ENCODE results near the gene ADAMTS8.

Gene ADAMTS8, protein sequence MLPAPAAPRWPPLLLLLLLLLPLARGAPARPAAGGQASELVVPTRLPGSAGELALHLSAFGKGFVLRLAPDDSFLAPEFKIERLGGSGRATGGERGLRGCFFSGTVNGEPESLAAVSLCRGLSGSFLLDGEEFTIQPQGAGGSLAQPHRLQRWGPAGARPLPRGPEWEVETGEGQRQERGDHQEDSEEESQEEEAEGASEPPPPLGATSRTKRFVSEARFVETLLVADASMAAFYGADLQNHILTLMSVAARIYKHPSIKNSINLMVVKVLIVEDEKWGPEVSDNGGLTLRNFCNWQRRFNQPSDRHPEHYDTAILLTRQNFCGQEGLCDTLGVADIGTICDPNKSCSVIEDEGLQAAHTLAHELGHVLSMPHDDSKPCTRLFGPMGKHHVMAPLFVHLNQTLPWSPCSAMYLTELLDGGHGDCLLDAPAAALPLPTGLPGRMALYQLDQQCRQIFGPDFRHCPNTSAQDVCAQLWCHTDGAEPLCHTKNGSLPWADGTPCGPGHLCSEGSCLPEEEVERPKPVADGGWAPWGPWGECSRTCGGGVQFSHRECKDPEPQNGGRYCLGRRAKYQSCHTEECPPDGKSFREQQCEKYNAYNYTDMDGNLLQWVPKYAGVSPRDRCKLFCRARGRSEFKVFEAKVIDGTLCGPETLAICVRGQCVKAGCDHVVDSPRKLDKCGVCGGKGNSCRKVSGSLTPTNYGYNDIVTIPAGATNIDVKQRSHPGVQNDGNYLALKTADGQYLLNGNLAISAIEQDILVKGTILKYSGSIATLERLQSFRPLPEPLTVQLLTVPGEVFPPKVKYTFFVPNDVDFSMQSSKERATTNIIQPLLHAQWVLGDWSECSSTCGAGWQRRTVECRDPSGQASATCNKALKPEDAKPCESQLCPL

DNA sequence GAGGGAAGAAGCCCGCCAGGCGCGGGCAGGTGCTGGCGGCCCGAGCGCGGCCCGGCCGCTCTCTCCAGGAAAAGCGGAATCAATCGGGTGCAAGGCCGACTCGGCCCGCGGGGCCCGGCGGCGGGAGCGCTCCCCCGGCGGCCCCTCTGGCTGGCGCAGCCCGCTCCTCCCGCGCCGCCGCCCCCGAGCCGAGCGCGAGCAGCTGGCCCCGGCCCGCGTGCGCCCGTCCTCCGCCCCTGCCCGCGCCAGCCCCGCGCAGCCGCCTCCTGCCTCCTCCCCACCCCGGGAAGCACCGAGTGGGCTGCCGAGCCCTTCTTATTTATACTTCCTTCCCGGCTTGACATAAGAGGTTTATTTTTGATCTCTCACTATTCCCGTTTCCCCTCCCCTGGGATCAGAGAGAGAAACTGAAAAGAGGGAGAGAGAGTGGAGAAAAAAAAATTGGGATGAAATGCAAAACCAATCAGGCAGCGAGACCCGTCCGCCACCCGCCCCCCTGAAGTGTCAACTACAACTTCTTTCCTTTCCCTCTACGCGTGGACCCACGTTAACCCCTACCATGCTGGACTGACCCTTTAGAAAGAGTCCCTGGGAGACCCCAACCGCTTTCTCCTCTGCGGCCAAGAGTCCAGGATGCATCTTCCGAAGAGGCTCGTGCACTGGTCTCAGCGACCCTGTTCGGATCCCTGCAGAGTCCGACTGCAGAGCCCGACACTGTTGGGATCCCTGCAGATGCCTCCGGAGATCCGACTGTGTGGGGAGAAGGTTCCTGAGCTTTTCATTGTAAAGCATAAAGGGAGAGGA is at the start of gene ADAMTS8:
Gene ADAMTS8, minus strand, starts transcription at position 294 of the 804 bp plus-strand sequence. CDS start 323 bp downstream, outside the sequence.
- DNase-seq (ENCODE audit: low read depth in 2 of 2) = no peak

DNA sequence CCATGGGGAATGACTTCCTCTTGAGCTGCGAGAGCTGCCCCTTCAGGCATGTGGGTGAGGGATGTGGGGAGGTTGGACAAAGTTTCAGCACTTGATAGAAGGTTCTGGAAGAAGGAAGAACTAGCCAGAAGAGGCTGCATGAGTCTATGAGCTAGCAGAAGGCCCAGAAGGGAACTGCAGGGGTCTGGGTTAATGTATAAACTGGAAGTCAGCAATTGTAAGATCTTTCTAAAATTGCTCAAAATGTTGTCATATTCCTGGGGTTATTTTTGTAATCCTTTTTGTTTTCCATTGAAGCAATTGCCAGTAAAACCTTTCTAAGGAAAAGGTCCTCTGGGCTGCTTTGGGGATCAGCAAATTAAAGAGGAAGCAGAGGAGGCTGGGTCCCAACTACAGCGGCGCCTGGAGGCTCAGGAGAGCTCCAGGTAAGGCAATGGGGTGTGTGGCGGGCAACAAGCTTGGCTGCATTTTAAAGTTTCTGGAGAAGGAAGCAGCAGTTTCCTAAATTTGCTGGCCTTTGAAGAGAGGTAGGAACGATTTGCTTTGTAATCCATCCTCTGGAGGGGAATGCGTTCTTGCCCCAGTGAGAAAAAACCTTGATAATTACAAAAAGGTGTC is 49.3 kb upstream of the ADAMTS8 start:
- DNase-seq (ENCODE audit: low read depth in 2 of 2) = no peak

DNA sequence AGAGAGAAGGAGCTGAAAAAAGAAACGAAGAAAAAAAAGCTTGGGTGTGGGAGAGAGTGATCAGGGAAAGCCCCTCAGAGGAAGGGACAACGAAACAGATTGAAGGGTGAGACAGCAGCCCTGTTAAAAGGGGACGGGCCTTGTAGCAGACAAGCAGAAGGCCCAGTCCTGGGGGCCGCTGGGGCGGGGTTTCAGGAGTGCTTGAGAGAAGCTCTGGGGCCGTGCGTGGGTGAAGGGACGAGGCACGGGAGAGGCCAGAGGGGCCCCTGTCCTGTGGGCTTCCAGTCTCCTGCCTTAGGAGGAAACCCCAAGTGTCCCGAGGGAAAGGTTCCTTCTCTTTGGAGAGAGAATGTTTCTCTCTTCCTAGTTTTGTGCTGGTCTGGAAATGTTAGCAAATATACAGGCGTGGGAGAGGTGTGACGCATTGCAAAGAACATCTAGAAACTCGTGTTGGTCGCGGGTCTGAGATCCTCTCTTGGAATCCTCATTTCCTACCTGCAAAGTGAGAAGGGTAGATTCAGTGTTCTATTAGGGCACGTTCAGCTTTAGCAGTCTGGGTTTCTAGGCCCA is 48.6 kb upstream of the ADAMTS8 start:
- DNase-seq (ENCODE audit: low read depth in 2 of 2) = no peak

DNA sequence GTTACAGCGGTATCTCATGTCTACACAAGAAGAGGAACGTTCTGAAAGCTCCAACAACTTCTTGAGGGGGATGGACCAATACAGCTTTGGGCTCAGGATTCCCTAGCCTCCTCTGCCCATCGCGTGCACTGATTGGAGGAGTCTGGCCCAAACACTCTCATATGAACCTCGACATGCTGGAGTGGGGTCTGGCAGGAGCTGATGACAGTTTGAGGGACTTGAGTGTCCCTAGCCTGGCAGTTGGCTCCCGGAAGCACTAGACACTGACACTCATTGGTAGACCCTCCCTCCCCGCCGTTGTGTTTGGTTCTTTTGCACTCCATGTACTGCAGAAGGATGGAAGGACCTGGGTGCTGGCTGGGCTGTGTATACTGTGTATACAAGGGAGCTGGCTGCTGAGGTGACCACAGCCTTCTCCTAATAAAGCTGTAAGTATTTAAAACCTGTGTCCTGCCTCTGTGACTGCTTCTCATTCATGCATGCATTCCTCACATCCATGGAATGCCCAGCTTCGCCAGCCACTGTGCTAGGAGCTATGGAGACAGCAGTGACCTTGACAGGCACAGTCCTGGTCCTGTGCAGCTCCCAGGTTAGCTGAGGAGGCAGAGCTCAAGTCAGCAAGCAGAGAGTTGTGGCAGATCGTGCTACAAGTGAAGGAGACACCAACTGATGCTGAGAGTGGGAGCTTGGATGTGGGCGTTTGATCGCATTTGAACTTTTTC is 48.0 kb upstream of the ADAMTS8 start:
- no peak for DNase-seq (ENCODE audit: low read depth in 2 of 2)

DNA sequence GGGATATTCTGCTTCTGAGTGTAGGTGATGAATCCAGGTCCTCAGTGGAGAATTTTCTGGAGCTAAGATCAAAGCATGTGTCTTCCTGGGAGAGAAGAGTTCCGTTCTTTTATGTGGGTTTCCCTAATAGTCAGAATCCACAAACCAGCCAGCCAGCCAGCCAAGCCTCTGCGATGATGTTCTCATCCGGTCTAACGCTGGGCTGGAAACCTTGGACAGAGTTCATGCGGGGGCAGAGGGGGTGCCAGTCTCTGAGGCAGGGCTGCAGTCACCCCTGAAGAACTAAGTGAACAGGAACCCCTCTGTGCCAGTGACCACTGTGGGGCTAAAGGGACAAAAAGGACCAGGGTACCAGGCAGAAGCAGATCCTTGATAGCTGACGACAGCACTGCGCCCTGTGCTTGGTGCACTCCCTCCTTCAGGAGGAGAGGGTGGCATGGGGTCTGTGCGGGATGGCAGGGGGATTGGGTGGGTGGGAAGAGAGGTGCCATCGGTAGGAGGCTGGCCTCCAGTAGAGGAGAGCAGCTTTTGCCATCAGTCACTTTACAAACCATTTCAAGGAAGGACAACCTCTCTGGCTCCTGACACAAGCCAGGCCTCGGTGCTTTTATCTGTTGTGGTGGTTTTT is 47.1 kb upstream of the ADAMTS8 start:
- DNase-seq (ENCODE audit: low read depth in 2 of 2) = no peak

DNA sequence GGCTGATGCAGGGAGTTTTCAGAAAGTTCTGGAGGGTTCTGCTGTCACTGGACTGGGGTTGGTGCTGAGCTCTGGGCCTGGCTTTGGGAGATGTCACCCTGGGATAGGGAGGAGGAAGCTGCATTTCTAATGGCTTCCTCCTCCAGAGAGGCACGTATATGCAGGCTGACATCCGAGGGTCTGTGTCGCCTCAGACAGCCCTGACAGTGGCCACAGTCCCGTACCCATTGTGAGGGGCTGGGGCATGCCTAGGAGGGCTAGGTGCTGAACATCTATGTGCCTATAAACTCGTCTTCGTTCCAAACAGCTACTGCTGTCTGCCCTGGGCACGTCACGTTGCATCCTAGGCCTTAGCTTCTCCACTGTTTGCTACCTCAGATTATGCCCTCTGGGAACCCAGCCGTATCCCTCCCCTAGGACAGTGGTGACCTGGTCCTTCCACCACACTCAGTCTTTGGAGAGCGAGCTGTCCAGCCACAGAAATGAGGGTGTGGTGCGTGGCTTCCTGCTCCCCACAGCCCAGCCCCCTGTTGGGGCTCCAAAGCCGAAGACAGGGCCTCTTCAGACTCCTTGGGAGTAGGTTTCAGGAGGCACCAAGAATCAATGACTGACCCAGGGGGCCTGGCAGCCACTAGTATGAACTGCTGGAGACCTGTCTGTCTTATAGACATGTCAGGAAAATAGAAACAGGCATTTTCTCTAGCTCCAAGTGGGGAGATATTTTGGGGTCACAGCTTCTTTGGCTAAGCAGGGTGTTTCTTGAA is 46.4 kb upstream of the ADAMTS8 start:
- no peak for DNase-seq (ENCODE audit: low read depth in 2 of 2)

DNA sequence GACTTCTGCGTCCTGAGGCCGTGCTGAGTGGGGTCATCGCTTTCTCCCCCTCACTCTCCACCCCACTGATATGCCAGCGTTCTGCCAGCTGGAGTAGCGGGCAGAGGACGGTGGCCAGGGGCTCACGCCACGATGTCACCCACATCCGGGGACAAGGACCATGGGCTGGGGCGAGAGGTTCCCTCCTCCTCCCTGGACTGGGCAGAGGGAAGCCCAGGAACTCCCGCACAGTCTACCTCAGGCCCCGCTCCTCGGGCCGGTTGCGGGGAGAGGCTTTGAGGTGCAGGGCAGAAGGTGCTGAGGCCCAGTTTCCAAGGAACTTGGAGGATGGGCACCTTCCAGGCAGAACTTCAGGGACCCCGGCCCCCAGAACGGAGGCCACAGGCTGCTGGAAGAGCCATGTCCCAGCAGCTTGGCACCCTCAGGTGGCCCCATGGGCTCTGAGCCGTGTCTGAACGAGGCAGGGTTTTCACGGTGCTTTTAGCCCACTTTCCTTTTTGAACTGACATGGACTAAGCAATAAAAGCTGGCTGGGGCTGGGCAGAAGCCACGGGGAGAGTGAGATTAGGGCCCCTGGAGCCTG is 45.5 kb upstream of the ADAMTS8 start:
- no peak for DNase-seq (ENCODE audit: low read depth in 2 of 2)

DNA sequence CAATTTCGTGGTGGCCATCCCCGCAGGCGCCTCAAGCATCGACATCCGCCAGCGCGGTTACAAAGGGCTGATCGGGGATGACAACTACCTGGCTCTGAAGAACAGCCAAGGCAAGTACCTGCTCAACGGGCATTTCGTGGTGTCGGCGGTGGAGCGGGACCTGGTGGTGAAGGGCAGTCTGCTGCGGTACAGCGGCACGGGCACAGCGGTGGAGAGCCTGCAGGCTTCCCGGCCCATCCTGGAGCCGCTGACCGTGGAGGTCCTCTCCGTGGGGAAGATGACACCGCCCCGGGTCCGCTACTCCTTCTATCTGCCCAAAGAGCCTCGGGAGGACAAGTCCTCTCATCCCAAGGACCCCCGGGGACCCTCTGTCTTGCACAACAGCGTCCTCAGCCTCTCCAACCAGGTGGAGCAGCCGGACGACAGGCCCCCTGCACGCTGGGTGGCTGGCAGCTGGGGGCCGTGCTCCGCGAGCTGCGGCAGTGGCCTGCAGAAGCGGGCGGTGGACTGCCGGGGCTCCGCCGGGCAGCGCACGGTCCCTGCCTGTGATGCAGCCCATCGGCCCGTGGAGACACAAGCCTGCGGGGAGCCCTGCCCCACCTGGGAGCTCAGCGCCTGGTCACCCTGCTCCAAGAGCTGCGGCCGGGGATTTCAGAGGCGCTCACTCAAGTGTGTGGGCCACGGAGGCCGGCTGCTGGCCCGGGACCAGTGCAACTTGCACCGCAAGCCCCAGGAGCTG is 44.8 kb upstream of the ADAMTS8 start:
- no peak for DNase-seq (ENCODE audit: low read depth in 2 of 2)

DNA sequence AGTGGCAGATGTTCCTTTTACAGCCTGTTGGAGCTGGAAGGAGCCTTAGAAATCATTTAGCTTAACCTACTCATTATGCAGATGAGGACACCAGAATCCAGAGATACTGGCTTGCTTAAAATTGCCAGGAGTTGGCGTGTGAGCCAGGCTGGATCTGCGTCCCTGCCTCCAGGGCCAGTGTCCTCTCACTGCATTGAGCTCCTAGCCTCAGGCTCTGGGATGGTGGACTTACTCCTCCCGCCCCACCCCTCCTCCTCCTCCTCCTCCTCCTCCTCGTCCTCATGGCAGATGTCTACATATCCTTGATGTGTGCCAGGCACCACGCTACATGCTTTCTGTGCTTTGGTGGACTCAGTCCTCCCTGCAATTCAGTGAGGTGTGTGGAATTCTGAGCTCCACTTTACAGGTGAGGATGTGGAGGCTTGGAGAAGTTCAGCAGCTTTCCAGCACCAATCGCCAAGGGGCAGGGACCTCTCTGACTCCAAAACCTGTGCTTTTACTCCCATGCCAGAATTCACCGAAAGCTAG is 44.1 kb upstream of the ADAMTS8 start:
- no peak for DNase-seq (ENCODE audit: low read depth in 2 of 2)

DNA sequence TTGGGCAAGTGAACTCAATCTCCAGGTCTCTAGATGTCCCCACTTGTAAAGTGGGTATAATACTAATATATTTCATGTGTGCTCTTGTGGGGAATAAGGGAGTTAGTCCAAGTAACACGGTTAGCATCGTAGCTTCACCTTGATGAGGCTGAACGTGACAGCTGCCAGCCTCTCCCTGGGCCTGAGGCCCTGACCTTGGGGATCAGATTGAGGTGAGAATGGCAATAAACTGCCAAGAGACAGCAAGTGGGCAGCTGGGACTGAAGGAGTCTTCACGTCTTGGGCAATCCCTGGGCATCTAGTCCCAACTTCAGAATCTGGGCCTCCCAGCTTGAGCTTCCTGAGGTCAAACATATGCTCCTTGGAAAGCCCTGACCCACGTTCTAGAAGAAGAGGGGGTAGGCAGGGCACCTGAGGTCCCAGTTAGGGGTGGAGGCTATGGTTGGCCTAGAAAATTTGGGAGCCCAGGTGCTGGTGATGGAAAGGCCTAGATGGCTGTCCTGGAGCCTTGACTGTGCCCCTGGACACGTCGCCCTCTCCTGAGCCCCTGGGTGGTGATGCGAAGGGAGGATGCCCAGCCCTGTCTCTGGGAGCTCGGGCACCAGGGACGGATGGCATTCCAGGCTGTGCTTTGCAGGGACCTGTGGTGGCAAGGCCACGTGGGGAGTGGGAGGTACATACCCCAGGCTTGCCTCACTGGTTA is 43.5 kb upstream of the ADAMTS8 start:
- no peak for DNase-seq (ENCODE audit: low read depth in 2 of 2)

DNA sequence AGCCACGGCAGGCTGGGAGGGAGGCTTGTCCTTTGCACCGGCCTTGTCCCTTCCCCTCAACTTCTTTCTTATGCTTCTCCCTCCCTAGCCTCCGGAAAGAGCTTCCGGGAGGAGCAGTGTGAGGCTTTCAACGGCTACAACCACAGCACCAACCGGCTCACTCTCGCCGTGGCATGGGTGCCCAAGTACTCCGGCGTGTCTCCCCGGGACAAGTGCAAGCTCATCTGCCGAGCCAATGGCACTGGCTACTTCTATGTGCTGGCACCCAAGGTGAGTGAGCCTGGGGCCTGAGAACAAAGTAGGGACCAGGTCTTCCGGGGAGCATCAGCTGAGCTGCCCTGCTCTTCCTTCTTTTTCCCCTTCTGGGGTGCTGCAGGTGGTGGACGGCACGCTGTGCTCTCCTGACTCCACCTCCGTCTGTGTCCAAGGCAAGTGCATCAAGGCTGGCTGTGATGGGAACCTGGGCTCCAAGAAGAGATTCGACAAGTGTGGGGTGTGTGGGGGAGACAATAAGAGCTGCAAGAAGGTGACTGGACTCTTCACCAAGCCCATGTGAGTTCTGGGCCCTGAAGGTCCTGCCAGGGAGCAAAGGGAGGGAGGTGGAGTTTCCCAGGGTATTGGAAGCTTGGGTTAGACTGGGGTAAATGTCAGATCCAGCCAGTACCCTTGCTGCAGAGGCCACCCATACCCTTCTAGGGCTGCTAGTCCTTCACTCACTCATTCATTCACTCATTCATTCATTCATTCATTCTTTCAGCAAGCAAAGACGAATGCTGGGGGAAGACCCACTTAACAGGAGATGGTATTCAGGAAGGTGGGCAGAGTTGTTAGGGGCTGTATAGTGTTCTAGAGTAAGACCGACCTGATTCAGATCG is 42.7 kb upstream of the ADAMTS8 start:
- DNase-seq (ENCODE audit: low read depth in 2 of 2) = no peak

DNA sequence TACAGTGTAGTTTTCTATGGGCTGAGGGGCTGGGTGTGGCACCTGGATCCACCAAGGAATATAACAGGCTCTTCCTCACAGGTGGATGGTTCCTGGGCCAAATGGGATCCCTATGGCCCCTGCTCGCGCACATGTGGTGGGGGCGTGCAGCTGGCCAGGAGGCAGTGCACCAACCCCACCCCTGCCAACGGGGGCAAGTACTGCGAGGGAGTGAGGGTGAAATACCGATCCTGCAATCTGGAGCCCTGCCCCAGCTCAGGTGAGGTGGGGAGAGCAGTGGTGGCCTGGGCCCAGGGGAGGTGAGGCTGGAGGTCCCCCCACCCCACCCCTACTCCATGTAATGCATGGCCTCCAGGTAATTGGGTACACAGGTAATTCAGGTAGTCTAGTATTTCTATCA is 40.8 kb upstream of the ADAMTS8 start:
- DNase-seq (ENCODE audit: low read depth in 2 of 2) = no peak

DNA sequence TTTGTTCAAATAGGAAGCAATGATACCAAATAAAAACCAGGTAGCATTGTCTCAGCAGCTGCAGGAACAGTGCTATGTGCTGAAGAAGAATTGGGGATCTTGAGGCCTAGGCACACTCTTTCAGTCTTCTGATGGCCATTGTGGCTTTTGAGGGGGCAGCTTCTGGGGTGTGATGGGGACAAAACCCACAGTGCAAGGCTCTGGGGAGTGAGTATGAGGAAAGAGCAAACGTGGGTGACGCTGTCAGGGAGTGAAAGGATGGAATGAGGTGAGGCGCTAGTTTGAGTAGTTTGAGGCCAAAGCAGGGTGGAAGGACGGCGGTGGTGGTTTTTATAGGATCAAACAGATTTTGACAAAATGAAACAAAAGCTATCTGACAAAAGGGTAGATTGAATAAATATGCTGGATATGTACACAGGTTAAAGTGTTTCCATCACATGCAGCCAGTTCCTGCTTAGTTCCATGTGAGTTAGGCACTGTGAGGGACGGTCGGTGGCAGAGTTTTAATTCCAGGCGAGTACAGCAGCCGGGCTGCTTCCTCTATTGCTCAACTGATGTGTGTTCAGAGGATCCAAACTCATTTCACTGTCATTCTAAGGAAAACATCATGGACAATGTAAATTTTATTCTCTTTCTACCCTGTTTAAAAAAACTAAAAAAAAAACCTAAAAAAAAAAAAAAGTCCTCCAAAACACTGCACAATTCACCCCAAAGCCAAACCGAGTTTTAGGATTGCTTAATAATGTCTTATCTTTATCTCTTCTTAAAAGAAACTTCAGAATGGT is 38.9 kb upstream of the ADAMTS8 start:
- no peak for DNase-seq (ENCODE audit: low read depth in 2 of 2)

DNA sequence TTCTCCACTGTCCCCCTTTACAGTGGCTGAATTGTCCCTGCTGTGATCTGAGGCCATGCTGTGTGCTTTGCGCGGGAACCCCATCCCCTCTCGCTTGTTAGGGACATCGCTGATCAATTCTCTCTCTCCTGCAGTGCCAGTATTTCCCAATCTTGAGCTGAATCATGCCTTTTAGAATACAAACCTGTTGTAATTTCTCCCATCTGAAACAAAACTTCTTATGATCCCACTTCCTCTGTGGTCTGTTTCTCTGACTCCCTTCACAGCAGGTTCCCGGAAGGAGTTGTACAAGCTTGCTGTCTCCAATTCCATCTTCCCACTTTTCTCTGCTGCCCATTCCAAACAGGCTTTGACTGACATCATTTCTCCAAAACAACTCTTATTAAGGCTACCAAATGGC is 36.9 kb upstream of the ADAMTS8 start:
- no peak for DNase-seq (ENCODE audit: low read depth in 2 of 2)

DNA sequence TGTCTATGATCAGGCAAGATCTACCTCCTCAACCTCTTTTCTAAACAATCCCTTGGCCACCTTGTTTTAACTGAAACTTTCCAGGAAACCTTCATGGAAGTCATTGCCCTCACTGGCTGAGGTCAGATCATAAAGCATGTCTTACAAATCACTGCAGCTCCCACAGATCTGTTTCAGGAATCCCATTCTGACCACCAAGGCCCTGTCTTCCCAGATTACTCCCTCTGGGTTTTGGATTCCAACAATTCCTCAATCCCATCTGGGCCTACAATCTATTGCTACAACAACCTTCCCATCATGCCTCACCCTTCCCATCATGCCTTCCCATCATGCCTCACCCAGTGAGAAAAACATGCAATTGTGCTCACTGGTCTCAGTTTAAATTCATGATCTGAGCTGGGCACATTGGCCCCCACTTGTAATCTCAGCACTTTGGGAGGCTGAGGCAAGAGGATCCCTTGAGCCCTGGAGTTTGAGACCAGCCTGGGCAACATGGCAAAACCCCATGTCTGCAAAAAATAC is 35.9 kb upstream of the ADAMTS8 start:
- no peak for DNase-seq (ENCODE audit: low read depth in 2 of 2)

Measured in stimulated activated CD8-positive, alpha-beta memory T cell treated with anti-CD3 and anti-CD28 coated beads, Interleukin-15, amount 100 ng/mL, for 48 hours (primary cell).